ENCODE measurements around the gene ADGRL1.

- no peak for TF ChIP-seq CTCF (IDR thresholded peaks at IDR 0.05; ENCODE audit: low read depth, low read length)
- no peak for TF ChIP-seq POLR2A (IDR thresholded peaks at IDR 0.05; ENCODE audit: extremely low read depth, insufficient read length)
- TF ChIP-seq MYC (IDR thresholded peaks at IDR 0.05; ENCODE audit: low read depth, low read length): no peak
- TF ChIP-seq MAX (IDR thresholded peaks at IDR 0.05; ENCODE audit: low read depth, low read length): no peak
These were observed 86.1 kb downstream of the ADGRL1 start for GRCh38 chr19:14119644-14120496.
